ENCODE measurements around the gene CRYBA2.

Gene CRYBA2

DNA sequence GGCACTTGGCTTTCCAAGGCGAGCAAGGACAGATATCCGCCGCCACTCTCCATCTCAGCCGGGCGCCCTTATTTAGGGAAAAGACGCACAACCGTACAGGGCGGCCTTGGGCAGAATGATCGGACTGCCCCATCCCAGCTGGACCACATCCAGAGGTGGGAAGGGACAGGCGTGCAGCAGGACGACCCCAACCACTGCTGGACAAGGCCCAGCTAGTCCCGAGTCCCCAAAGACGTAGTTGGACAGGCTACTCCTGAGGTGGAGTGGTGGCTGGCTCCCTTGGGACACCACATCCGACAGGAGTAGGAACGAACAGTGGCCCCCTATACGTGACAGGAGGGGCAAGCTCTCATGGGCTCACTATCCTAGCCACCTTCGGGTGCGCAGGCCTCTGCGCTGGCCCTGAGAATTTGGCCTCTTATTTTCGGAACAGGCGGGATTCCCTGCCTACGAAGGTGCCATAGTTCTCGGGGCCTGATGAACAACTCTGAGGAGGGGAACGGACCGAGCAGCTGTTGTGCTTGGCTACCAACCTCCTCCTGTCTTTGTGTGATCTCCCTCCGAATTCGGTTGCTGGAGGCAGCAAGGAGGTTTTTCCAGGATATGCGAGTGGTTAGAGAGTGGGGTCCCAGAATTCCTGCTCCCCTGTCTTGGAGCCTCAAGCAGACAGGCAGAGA, 10.5 kb downstream of the CRYBA2 start:
- no peak overlapping the region for H3K4me3 ChIP-seq (ENCODE audit: low read length)
- no peak for DNase-seq (ENCODE audit: low read depth)
- TF ChIP-seq, protein P1, sequence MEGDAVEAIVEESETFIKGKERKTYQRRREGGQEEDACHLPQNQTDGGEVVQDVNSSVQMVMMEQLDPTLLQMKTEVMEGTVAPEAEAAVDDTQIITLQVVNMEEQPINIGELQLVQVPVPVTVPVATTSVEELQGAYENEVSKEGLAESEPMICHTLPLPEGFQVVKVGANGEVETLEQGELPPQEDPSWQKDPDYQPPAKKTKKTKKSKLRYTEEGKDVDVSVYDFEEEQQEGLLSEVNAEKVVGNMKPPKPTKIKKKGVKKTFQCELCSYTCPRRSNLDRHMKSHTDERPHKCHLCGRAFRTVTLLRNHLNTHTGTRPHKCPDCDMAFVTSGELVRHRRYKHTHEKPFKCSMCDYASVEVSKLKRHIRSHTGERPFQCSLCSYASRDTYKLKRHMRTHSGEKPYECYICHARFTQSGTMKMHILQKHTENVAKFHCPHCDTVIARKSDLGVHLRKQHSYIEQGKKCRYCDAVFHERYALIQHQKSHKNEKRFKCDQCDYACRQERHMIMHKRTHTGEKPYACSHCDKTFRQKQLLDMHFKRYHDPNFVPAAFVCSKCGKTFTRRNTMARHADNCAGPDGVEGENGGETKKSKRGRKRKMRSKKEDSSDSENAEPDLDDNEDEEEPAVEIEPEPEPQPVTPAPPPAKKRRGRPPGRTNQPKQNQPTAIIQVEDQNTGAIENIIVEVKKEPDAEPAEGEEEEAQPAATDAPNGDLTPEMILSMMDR (conservative IDR thresholded peaks at IDR 0.05; ENCODE audit: low read length): no peak

GRCh38 chr2:218981881-218982585, 11.2 kb downstream of the CRYBA2 start:
- DNase-seq (ENCODE audit: low read depth): no peak
- H3K4me3 ChIP-seq (ENCODE audit: low read length): no peak overlapping the region
- TF ChIP-seq, protein P1 (conservative IDR thresholded peaks at IDR 0.05; ENCODE audit: low read length): no peak

GRCh38 chr2:218981390-218981880, 11.8 kb downstream of the CRYBA2 start:
- TF ChIP-seq, protein P1 (conservative IDR thresholded peaks at IDR 0.05; ENCODE audit: low read length): no peak
- DNase-seq (ENCODE audit: low read depth): no peak
- H3K4me3 ChIP-seq (ENCODE audit: low read length): no peak overlapping the region

DNA sequence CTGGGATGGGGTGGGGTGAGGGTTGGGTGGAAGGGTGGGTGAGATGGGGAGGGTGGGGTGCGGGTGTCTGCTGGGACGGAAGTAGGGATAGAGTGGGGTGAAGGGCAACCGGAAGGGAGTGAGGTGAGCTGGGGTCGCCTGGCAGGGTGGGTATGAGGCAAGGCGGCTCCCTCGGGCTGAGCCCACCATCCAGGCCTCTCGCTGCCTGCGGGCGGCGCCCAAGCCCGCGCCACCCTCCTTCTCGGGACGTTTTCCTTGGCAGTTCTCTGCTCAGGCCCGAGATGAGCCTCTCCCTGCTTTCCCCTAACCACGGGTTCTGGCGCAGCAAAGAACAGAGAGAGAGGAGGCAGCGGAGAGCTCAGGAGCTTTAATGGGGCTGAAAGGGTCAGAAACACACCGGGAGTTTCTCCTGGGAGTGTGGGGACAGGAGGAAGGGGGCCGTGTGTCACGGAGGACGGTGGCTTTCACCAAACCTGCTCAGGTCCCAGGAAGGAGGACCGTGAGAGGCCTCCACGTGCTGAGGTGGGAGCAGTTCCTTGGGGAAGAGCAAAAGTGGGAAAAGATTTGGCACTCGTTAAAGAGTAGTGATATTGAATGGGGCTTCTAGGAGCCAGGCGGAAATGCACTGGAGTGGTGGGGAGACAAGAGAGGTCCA, 12.4 kb downstream of the CRYBA2 start:
- DNase-seq (ENCODE audit: low read depth): no peak
- TF ChIP-seq, protein P1 (conservative IDR thresholded peaks at IDR 0.05; ENCODE audit: low read length): no peak

DNA sequence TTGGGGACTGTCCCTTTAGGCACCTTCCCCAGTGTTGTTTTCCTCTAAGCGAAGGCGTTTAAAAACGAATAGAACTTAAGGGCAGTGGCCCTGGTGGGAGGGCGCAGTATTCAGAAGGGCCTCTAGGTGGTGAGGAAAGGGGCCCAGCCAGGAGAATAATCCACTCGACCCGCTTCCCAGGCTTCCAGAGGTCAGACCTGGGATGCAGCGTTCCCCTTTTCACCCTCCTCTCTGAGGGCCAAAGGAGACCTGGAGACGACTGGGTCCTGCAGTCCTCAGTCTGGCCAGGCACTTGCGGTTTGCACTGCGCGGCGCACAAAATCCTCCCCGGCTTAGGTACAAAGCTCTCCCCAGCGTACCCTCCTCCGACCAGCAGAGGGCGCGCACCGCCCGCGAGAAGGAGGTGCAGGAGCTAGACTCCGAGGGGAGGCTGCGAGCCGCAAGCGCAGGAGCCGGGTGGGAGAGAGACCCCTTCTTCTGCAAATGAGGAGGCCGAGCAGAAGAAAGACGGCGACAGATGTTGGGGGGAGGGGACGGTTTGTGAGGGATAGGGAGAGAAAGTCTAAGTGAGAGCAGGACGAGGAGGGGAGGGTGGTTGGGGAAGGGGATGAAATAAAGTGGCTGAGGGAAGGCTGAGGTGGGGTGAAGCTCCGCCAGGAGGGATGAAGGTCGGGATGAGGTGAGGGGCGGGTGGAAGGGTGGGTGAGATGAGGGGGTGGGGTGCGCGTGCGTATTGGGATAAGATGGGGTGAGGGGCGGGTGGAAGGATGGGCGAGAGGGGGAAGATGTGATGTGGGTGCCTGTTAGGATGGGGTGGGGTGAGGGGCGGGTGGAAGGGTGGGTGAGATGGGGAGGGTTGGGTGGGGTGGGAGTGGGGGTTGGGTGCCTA, 13.1 kb downstream of the CRYBA2 start:
- peak; percentile 64 for DNase-seq (ENCODE audit: low read depth)
- peak overlapping the region; percentile 41 for H3K4me3 ChIP-seq (ENCODE audit: low read length)
- TF ChIP-seq, protein P1 (conservative IDR thresholded peaks at IDR 0.05; ENCODE audit: low read length): peak; percentile 65

More for the DNA sequence above, 12.4 kb downstream of the CRYBA2 start:
- no peak overlapping the region for H3K4me3 ChIP-seq (ENCODE audit: low read length)

GRCh38 chr2:218975060-218975777, 18.0 kb downstream of the CRYBA2 start:
- H3K4me3 ChIP-seq (ENCODE audit: low read length): no peak overlapping the region
- TF ChIP-seq, protein P1 (conservative IDR thresholded peaks at IDR 0.05; ENCODE audit: low read length): no peak
- DNase-seq (ENCODE audit: low read depth): no peak
